HG03039 (cell line): ENCODE data around the gene DBH.

ENCODE experiments used
- ATAC-seq: cut with Tn5 transposase; IDR thresholded peaks from one replicate; pipeline ENCODE4 v1.9.1; 2021; ENCODE audit warnings: mild to moderate bottlenecking, moderate library complexity; ENCODE audit not compliant: unreplicated experiment

DBH gene

GRCh38 chr9:133680976-133681657 is 45.0 kb downstream of the DBH start:
- ATAC-seq: no peak

GRCh38 chr9:133681658-133682306 is 45.6 kb downstream of the DBH start:
- no peak for ATAC-seq

GRCh38 chr9:133682818-133683585 is 46.8 kb downstream of the DBH start:
- ATAC-seq: no peak

- ATAC-seq: no peak
These were observed 47.5 kb downstream of the DBH start for GRCh38 chr9:133683586-133684120.

GRCh38 chr9:133684121-133684935 is 48.2 kb downstream of the DBH start:
- no peak for ATAC-seq

GRCh38 chr9:133684936-133685361 is 48.8 kb downstream of the DBH start:
- no peak for ATAC-seq

GRCh38 chr9:133685653-133686609 is 49.8 kb downstream of the DBH start:
- ATAC-seq: no peak

- no peak for ATAC-seq
These were observed 50.7 kb downstream of the DBH start for GRCh38 chr9:133686642-133687575.

GRCh38 chr9:133687856-133688761 is 51.9 kb downstream of the DBH start:
- no peak for ATAC-seq

- ATAC-seq: no peak
These were observed 53.1 kb downstream of the DBH start for GRCh38 chr9:133689151-133689763.

GRCh38 chr9:133690081-133690561 is 54.0 kb downstream of the DBH start:
- no peak for ATAC-seq

- ATAC-seq: no peak
These were observed 55.0 kb downstream of the DBH start for GRCh38 chr9:133691191-133691590.

- ATAC-seq: no peak
These were observed 55.6 kb downstream of the DBH start for GRCh38 chr9:133691626-133692363.

GRCh38 chr9:133692364-133692985 is 56.3 kb downstream of the DBH start:
- ATAC-seq: no peak

GRCh38 chr9:133693116-133693515 is 57.0 kb downstream of the DBH start:
- no peak for ATAC-seq
